T-helper 2 cell (primary cell): Measurements from ENCODE around the gene PRKN.

Source experiments
- DNase-seq, 5 experiments: peaks; one replicate each; pipeline versions ENCODE4 v3.0.0 to v3.0.0-alpha.2; 2012 to 2022

The PRKN gene

DNA sequence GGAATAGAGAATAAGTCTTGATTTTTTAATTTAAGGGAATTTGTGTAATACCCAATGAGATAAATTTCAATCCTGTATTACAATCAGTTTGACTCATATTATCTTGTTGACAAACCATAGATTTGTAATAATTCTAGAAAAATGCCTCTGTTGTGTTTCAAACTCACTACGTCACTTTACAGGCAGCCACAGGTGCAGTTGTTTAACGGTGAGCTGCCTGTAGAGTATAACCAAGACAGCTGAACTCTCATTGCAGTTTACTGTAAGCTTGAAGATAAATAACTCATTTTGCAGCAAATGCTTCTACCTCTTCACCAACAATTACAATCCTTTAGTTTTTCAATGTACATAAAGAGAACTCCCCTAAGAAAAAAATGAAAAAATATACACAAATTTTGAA is 114.3 kb downstream of the PRKN start:
- DNase-seq, result no peak

DNA sequence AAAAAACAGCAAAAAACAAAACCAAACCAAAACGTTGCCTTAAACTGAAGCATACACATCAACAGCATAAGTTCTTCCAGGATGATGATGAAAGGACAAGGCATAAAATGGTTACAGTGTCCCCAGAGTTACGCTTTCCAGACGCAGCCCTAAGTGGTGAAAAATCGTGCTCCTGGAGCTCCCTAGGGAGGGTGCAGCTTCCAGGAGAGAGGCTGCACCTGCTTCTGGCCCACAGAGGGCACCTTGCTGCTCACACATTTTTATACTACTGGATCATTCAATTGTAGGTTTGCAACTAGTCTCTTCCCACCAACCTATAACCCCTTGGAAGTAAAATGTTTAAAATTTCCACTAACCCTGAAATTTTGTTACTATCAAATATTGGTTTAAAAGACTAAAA is 115.0 kb downstream of the PRKN start:
- DNase-seq, result no peak

DNA sequence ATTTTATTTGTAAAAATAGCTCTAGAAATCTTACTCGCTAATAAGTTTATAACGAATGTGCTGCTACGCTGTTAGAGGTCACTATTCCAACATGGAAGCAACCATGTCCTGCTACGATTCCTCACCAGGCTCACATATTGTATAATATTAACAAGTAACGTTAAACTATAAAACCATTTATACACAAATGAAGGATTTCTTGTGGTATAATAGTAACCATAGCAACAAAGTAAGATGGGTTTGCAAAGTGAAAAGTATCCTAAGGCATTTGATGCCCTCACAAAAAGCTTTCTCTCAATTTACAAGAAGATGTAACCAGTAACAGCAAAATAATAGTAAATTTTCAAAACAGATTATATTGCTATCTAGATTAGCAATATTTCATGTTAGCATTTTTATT is 117.2 kb downstream of the PRKN start:
- DNase-seq, result no peak

DNA sequence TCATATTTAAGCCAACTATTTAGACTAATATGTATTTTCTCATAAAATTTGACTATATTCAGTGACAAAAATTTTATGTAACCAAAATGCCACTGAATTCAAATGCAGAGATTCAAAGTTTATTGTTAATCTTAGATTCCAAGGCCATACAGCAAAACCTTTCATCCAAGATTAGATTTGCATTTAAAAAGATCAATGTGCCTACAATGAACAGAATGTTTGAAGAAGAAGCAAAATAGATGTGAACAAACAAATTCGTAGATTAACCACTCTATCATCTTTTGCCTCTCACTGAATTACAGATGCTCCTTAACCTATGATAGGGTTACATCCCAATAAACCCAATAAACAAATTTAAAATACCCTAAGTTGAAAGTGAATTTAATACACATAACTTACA is 121.7 kb downstream of the PRKN start:
- DNase-seq, result no peak

DNA sequence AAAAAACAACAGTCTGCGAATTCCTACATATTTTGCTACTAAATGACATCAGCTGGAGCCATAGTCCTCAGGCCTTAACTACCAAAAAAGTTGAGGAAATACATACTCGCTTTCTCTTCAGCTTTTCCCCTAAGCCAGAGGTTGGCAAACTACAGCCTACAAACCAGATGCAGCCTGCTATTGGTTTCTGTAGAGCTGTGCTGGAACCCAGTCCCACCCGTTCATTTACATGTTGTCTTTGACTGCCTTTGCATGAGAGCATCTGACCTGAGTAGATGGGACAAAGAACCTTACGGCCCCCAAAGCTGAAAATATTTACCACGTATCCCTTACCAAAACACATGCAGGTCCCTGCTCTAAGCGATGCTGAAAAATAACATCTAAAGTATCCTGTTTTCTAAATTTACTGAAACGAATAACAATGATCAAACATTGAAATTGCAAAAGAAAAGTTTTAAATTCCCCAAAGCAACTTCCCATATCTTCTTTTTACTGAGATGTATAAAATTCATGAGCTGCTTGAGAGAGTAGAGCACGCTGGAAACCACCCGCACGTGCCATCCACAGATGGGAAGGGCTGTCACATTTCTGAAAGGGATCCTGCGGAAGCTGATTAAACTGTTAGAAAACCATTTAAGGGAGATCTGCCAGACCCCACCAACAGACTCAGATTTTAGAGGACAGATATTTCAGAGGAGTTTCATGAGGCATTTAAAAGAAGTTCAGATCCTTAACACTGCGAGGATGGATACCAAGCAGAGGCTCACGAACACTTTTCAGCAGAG is 124.1 kb downstream of the PRKN start:
- DNase-seq, result no peak

DNA sequence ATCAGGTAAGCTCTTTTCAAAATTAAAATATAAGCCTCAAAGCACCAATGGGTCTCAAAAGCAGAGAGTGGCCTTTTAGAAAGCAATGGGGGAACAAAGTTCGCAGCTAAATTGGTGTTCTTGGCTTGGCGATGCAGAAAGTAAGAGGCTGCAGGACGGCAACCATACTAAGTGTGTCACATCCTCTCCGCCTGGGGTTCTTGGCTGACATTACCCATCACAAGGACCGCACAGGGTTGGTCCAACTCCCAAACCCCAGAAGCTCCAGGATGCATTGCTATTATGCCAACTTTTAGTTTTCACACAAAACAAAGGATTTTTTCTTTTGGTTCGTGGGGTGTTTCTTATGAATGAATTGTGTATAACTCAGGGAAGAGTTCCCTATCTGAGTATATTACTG is 124.8 kb downstream of the PRKN start:
- no peak for DNase-seq

DNA sequence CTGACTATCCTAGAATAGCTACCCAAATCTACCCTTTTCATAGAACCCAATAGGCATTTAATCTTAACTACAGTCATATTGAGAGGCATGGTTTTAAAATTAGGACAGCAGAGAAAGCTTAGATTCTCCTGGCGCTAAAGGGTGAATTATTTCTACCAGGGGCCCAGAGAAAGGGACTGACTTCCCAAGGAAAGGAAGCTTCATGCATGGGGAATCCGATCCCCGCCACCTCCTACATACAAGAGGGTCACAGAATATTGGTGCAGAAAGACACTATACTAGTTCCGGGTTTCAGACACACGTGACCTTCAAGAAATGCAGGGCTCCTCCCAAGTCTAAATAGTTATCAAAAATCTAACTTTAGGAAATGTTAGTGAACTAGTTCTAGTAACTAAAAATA is 130.9 kb downstream of the PRKN start:
- DNase-seq, result no peak

DNA sequence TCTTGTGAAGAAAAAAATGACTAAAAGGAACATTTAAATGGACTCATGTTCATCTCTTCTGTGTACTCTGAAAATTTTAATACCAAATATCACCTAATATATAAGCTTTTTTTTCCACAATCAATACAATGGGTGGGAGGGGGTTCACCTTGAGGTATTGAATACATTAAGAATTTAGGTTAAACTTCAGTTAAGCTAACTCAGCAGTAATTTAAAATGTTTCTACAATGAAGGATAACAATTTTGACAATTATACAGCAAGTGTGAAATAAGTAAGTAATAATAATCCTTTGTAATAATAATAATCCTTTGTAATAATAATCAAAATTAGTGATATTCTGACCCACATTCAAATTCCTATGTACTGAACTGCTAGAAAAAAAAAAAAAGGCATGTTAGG is 136.0 kb downstream of the PRKN start:
- DNase-seq, result no peak

DNA sequence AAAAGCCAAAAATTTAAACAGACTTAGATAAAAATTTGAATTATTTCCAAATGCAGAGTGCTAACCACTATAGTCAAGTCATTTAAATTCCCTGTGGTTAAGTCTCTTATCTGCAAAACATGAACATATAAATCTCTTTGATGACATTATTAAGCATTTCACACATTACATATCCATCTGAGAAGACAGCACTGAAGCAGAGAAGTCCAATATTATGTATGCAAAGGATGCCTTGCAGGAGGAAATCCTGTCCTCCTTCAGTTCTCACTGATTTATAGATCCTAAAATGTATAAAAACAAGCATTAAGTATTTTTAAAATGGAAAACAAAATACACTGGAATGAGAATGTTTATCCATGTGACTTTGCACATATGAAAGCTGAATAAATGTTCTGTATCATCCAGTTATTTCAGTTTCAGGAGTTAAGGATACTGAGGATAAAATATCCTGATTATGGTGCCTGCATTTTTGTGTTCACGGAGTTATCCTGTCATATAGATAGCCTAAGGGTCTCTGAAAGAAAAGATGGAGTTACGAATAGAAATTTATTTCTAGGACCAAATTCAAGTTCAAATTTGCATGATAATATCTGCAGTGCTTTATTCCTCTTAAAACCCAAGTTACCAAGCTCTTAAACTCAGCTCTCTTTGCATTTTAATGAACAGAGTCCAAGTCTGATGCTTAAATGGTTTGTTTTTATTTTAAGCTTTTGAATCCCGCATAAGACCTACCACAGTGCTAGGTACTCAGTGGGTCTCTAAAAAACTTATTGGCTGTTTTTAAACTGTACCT is 145.4 kb downstream of the PRKN start:
- no peak for DNase-seq

DNA sequence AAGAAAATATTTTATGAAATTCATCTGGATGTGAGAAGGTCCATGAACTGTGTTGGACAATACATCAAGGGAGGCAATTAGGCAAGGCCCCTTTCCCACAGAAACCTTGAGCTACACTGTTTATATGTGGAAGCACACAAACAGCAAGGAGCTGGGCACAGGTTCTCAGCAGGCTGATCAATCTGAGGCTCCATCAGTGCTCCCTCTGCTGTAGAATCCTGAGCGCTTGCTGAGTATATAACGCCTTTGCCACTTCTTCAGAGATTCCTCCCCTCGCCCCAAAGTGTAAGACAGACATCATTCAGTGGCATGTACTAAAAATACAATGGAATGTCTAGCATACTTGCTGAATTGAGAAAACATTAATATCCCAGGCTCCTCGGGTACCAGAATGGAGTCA is 146.9 kb downstream of the PRKN start:
- no peak for DNase-seq

DNA sequence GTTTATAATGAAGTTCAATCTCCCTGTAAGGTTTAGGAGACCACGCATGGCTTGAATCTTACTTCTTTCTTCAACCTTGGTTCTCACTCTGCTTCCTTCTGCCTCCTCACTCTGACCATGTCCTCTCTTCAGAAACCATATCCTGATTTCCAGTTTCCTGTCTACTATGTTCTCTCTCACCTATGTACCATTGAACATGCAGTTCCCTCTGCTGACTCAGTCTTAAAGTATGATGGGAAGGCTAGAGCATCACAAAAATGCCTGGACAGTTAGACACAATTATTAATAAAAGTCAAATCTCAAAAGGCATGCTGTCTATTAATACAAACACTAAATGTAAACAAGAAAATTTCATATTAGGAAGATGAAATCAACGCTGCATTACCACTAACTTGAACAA is 151.6 kb downstream of the PRKN start:
- no peak for DNase-seq

DNA sequence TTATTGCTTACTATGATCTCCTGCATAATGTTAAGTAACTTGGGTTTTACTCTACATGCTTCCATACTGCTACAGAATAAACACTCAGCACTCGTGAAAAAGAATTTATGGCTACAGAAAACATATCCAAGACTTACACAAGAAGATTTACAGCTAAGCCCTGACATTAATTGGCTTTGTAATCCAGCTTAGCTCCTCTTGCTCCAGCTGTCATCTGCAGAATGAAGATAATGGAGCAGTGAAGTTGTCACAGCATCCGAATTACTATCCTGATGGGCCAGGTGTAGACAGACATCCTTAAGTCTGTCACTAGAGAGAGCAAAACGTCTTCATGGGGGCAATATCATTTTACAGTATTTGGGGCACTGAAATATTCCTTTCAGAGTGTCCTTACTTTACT is 155.3 kb downstream of the PRKN start:
- no peak for DNase-seq

DNA sequence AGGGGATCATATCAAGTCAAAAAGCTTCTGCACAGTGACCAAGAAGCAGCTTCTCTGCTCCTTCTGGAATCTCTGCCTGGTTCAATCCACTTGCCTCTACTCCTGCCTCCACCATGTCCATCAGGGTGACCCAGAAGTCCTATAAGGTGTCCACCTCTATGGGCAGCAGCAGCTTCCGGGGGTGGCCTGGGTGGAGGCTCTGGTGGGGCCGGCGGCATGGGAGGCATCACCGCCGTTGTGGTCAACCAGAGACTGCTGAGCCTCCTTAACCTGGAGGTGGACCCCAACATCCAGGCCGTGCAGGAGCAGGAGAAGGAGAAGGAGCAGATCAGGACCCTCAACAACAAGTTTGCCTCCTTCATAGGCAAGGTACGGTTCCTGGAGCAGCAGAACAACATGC is 159.3 kb downstream of the PRKN start:
- no peak for DNase-seq

DNA sequence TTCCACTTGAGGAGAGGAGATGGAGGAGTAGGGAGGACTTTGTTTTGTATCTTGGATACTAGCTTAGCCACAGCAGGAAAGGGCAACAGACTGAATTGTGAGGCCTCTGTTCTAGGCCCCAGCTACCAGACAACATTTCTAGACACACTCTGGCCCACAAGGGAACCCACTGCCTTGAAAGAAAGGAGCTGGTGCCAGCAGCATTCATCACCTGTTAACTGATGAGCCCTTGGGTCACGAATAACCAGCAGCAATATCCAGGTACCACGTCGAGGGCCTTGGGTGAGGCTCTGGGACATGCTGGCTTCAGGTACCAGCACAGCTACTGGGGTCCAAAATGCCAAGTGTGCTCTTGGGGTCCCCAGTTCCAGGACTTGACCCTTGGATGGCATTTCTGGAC is 165.5 kb downstream of the PRKN start:
- DNase-seq, result no peak

DNA sequence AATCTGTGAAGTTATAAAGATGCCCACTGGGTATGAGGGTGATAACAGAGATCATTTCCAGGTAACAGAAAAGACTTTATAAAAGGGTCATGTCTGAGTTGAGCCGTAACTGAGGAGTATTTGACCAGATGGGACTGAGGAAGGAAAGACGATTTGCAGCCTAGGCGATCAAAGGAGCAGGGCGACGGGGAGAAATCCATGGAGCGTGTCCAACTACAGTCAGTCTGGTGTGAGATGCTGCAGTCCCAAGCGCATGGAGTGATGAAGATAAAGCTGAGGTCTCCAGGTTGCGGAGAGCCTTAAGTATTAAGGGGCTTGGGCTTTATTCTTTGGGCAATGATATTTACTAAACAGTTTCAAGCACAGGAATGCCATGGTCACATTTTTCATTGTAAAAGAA is 166.7 kb downstream of the PRKN start:
- no peak for DNase-seq

DNA sequence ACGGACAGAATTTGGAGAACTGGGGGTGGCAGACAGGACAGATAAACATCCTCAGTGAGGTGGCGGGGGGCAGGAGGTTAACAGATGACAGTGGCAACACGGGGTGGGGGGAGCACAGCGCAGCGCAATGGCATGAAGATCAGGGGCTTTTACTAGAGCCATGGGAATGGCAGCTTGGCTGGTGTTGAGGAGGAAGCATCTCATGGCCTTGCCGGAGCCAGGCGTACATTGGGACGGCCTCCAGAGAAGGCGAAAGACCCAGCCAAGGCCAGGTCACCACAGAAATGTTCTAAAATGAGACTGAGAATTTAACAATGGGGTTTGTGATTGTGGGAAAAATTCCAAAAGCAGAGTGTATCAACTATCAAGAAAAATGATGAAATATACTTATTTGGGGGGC is 173.0 kb downstream of the PRKN start:
- no peak for DNase-seq

DNA sequence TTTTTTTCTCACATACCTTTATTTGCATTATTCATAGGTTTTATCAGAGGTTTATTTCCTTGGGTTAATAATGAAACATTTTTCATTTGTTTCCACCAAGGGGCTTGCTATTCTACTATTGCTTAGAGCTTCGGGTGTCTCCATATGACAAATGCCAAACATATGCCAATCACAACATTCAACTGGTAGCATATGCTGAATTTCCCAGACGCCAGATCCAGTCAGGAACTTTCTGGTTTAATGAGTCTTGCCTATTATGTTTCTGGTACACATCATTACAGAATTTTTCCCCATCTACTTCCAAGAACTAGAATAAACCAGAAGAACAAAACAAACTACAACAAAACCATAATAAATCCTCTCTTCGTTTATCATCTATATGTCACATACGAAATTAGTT is 180.7 kb downstream of the PRKN start:
- no peak for DNase-seq

DNA sequence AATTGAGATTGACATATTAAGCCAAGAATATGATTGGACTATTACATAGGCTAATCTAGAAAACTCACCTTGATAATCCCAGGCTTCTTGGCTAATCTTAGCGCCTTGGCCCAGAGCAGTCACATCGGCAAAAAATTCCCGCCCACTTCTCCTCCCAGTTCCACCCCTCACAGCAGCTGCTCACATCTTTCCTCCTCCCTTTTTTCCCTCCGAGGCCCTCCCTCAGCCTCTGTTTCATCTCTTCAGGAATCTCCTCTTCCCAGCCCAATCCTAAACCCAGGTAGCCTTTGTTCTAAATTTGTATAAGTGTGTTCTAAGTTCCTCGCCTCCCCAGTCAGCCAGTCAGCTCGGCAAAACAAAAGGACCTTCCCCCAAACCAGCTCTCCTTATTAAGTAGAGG is 184.3 kb downstream of the PRKN start:
- DNase-seq, result no peak

DNA sequence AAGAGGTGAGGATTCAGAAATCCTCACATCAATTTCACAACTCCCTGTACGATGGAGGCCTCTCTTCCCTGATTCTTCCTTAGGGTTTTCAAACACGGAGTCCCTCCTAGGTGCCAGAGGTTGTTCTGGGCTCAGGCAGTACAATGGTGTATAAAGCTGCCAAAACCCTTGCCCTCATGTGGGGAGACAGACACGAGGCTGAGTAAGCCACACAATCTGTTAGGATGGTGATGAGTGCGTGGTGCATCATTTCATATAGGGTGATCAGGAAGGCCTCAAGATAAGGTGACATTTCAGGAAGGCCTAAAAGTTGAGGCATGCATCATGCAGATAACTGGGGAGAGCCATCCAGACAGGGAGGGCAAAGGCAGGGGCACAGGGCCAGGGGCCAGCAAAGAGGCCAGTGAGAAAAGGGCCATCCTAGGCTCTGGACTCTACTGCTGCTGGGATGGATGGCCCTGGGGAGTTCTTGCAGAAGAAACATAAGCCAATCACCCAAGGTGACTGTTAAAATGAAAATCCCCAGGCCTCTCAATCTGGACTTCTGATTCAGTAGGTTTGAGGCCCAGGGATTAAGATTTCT is 186.5 kb downstream of the PRKN start:
- no peak for DNase-seq

DNA sequence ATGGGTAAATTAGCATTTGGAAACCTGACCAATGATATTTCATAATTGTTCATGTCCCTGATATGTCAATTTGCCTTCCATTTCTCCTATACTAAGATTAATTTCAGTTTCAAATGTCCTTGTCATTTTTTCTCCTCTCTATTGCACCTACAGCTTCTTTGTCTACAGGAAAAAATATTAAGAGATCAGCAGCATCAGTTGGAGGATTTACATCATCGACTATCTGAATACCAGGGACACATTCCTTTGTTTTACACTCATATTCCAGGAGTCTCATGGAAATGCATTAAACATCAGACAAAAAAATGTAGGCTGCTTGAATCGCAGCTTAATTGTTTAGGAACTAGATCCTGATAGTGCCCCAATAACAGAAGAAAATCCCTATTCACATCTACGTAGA is 188.2 kb downstream of the PRKN start:
- DNase-seq, result no peak

DNA sequence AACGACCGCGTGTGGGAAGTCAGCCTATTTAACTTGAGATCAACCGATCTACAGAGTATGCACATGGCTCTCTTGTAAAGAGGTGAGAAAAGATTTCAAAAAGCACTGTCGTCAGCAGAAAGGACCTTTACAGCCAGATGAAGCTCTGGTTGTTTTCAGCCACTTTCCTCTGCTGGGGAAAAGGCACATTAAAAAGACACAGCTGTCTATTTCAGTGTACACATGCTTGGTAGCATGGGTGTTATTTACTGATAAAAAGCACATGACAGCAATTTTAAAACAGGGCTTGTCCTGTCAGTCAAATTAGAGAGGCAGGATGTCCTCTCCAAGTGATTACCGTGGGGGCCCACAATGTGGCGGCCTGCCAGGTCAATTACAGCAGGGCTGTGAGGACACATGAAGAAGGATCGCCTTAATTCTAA is 188.9 kb downstream of the PRKN start:
- DNase-seq, result no peak

DNA sequence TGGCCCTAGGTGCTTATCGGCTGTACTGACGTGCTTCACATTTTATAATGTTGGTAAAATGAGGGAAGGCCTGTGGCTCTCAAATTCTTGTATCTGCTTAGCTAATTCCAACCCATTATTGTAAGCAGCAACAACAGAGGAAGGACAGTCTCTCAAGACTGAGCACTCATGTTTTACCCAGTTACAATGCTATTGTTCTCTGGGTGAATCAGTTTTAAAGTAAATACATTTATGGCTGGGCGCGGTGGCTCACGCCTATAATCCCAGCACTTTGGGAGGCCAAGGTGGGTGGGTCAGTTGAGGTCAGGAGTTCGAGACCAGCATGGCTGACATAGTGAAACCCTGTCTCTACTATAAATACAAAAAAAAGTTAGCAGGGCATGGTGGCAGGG is 194.6 kb downstream of the PRKN start:
- no peak for DNase-seq

DNA sequence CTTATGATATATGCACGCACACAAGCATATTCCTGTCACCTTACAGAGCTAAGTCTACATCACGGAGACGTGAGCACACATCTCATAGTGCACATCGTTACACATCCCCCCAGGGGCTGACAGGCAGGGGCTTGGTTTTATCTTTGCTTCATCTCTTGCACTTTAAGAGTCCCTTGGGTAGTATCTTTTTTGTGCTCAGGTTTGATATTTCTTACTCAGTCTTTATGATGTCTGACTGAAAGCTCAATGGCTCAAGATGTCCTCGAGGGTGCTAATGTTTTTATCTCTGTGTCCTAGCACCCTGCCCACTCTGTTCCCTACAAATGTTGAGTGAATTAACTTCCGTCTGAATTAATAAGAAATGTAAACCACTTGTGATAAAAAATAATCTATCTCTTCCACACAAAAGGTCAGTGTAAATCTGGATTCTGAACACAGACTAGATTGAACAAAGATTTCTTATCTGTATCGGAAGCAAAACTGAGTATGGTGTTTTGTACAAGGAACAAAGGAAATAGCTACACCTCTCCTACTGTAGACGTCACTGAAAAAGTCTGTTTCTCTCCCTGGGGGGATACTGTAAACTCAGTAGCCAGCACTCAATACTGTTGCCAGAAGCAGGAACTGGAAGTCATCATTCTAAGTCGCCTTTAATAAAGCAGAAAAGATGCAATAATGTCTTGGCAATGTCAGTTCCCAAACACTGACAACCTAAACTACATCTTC is 195.1 kb downstream of the PRKN start:
- no peak for DNase-seq
